Transverse colon (tissue), 4 donors: ENCODE measurements around the gene AKAP13. TPM values are rescaled to one million over a fixed set of nuclear protein-coding genes. Genes with fewer than 3 reads are reported as not detected.
"Not testable (repeated sequence)": the region's sequence is repeated elsewhere in the genome, so short reads cannot be mapped to it uniquely, and the experiment has no call there.

ENCODE experiments used
- DNase-seq: peaks from one replicate; pipeline ENCODE4 v3.0.0-alpha.2; 2019
- H3K27ac ChIP-seq, 4 donors: fragments of 200-600 bp; sonication (generic); 2 replicates each; pipeline ENCODE4 v1.5.1; 2016 to 2018; ENCODE audit warnings: inconsistent platforms in 4 of 4
- H3K27me3 ChIP-seq: fragments of 200-600 bp; sonication (generic); 2 replicates; pipeline ENCODE4 v1.5.1; 2017; ENCODE audit warnings: inconsistent platforms
- H3K36me3 ChIP-seq, 4 donors: fragments of 200-600 bp; sonication (generic); 2 replicates each; pipeline ENCODE4 v1.5.1; 2017 to 2019; ENCODE audit warnings: inconsistent platforms in 4 of 4
- H3K4me1 ChIP-seq, 4 donors: fragments of 200-600 bp; sonication (generic); 2 replicates each; pipeline ENCODE4 v1.5.1; 2017 to 2020; ENCODE audit warnings: inconsistent platforms in 4 of 4
- H3K4me3 ChIP-seq, 4 donors: fragments of 200-600 bp; sonication (generic); 1 replicate in 1 of 4; 2 replicates in 3 of 4; pipeline versions ENCODE4 v1.5.1 to v1.6.1; 2017 to 2019; ENCODE audit warnings: inconsistent platforms in 4 of 4
- H3K9me3 ChIP-seq, 2 donors: fragments of 200-600 bp; sonication (generic); 2 replicates each; pipeline ENCODE4 v1.5.1; 2017 to 2019; ENCODE audit warnings: inconsistent platforms in 2 of 2
- CTCF ChIP-seq, 5 experiments: fragments of 200-600 bp in 3 of 5; fragments of 450-650 bp in 2 of 5; sonication (generic) in 3 of 5; IDR thresholded peaks; 1 replicate in 2 of 5; 2 replicates in 3 of 5; pipeline ENCODE4 v1.5.1; 2016 to 2017; ENCODE audit warnings: antibody characterized with exemption in 5 of 5, inconsistent platforms in 3 of 5, mild to moderate bottlenecking in 2 of 5, moderate library complexity in 1 of 5
- EP300 ChIP-seq: sonication (generic); formaldehyde crosslinking; IDR thresholded peaks from one replicate; pipeline ENCODE4 v1.6.1; 2017; ENCODE audit warnings: antibody characterized with exemption, low read depth
- POLR2A ChIP-seq: fragments of 450-650 bp; IDR thresholded peaks from one replicate; pipeline ENCODE4 v1.6.1; 2016; ENCODE audit warnings: antibody characterized with exemption, mild to moderate bottlenecking, moderate library complexity
- POLR2AphosphoS5 ChIP-seq, 3 donors: sonication (generic); formaldehyde crosslinking; IDR thresholded peaks; one replicate each; pipeline ENCODE4 v1.6.1; 2016; ENCODE audit warnings: antibody characterized with exemption in 3 of 3
- WGBS, 2 donors: methylation state at CpG; one replicate each; pipeline ENCODE4 v1.1.5; 2018; ENCODE audit warnings: low coverage in 1 of 2; 5-methylcytosine and 5-hydroxymethylcytosine counted together
- in situ Hi-C, 4 donors: fragments of 200-750 bp; cut with MboI; loops; one replicate each; pipeline versions ENCODE4 v1.15.0 to v1.15.1; 2017; ENCODE audit warnings: low sequenced_read_pairs in 3 of 4, low pct_ligation_motif_present in 1 of 4, low pct_unique_long_range_greater_than_20kb in 1 of 4
- intact Hi-C: fragments of 100-400 bp; cut with DNase I; formaldehyde crosslinking; loops from one replicate; pipeline ENCODE4 v1.15.1; 2023; ENCODE audit warnings: low total_unique reads
- small RNA-seq, 4 donors: library from RNA; depleted of rRNA; stranded (forward); fragments of <200 nt; gene quantifications; one replicate each; pipeline ENCODE3, GENCODE V24; 2016
- total RNA-seq, 4 donors: library from RNA; depleted of rRNA; stranded (reverse); fragments of >200 nt; gene quantifications; one replicate each; pipeline ENCODE4 v1.1.0, GENCODE V29; 2016

AKAP13 gene
- total RNA-seq, 4 donors from 2014 or later, result 206 to 291 (median 214) TPM

GRCh38 chr15:85794598-85795336 is 414.4 kb downstream of the AKAP13 start, which contains the start of gene KLHL25:
Gene KLHL25 (minus strand): TSS chr15:85794925. CDS start chr15:85769810, 25,115 bp downstream.
- in situ Hi-C loops, result no loop called here
- peak; percentile 95 for DNase-seq
- no peaks in the 10 kb centered on the region for H3K36me3 ChIP-seq
- intact Hi-C loops, result no loop called here
- H3K9me3 ChIP-seq, result no peaks in the 10 kb centered on the region
- TF ChIP-seq POLR2A (peak; percentile 78), POLR2AphosphoS5 (IDR thresholded peaks at IDR 0.05) (peak; percentile 79 to 94 (median 89)), CTCF (IDR thresholded peaks at IDR 0.05) (no peak)
- H3K27ac ChIP-seq, result peak within 1 kb of the TSS; percentile 90 to 93 (median 92)
- H3K27me3 ChIP-seq, result no peaks in the 10 kb centered on the region
- peak within 1 kb of the TSS; percentile 60 to 94 (median 78) for H3K4me3 ChIP-seq
- 1% methylated on average over 40 of the region's 71 CpGs; no CpG with 5 or more reads in 1 of the 2 donors for WGBS, 2 donors
- H3K4me1 ChIP-seq, result peaks cover 17 to 26% (median 21%) of the 10 kb centered on the region in 4 donors

- Histone ChIP-seq H3K4me3 (peak overlapping the region; percentile 27 to 94 (median 78)), H3K27me3 (no peaks in the 10 kb centered on the region), H3K36me3 (no peaks in the 10 kb centered on the region), H3K27ac (peak overlapping the region; percentile 90 to 93 (median 92)), H3K4me1 (peaks cover 19 to 30% (median 24%) of the 10 kb centered on the region in 4 donors), H3K9me3 (no peaks in the 10 kb centered on the region)
- TF ChIP-seq CTCF (IDR thresholded peaks at IDR 0.05) (no peak), POLR2A (no peak), EP300 (no peak), POLR2AphosphoS5 (IDR thresholded peaks at IDR 0.05) (no peak)
- intact Hi-C loops (no loop called here), in situ Hi-C loops (no loop called here)
- WGBS, 2 donors, result 39 to 45% methylated on average over 14 to 15 of the region's 15 CpGs
- DNase-seq, result peak; percentile 46
Observed at GRCh38 chr15:85795337-85796305, 415.2 kb downstream of the AKAP13 start.

GRCh38 chr15:85796371-85796770 is 416.0 kb downstream of the AKAP13 start:
- H3K27ac ChIP-seq, result peak overlapping the region in 1 of 4 donors; percentile 91
- intact Hi-C loops, H3K36me3 ChIP-seq: not testable (repeated sequence)

More at GRCh38 chr15:85796371-85796770, 416.0 kb downstream of the AKAP13 start:
- 86 to 93% methylated on average over 5 to 7 of the region's 7 CpGs for WGBS, 2 donors
- peaks cover 22 to 35% (median 27%) of the 10 kb centered on the region in 4 donors for H3K4me1 ChIP-seq
- in situ Hi-C loops, H3K27me3 ChIP-seq, H3K9me3 ChIP-seq, DNase-seq, H3K4me3 ChIP-seq: not testable (repeated sequence)

Small RNA genes within 50 kb of the gene (small RNA-seq; reads per million reads assigned to genes)
- 0 reads per million in 4 donors for gene AC021739.1
- 0.24 to 1.1 (median 0.70) reads per million in 4 donors for gene MIR1276
- 0 reads per million in 4 donors for gene RNU6-1280P
- gene RNU7-79P, result 0 to 0.83 (median 0) reads per million in 4 donors
